ENCODE data around the gene PAK4. TPM values are rescaled to one million over a fixed set of nuclear protein-coding genes. Genes with fewer than 3 reads are reported as not detected.

Gene PAK4
- polyA plus RNA-seq, 1 donor: 17.5 TPM

DNA sequence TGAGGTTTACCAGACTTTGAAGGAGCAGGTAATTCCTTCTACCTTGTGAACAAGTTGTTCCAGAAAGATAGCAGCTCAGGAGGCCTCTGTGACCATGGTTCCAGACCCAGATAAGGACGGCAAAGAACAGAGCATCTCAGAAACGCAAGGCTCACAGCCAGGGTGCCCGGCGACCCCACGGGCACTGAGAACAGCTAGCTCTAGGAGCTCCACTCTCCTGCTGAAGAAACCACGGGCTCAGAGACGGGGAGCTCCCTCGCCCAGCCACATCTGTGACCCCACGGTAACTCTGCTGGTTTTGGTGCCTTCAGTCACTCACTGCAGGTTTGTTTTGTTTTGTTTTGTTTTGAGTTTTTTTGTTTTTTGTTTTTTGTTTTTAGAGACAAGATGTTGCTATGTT lies 55.2 kb downstream of the PAK4 start:
- DNase-seq (ENCODE audit: low read depth): no peak

DNA sequence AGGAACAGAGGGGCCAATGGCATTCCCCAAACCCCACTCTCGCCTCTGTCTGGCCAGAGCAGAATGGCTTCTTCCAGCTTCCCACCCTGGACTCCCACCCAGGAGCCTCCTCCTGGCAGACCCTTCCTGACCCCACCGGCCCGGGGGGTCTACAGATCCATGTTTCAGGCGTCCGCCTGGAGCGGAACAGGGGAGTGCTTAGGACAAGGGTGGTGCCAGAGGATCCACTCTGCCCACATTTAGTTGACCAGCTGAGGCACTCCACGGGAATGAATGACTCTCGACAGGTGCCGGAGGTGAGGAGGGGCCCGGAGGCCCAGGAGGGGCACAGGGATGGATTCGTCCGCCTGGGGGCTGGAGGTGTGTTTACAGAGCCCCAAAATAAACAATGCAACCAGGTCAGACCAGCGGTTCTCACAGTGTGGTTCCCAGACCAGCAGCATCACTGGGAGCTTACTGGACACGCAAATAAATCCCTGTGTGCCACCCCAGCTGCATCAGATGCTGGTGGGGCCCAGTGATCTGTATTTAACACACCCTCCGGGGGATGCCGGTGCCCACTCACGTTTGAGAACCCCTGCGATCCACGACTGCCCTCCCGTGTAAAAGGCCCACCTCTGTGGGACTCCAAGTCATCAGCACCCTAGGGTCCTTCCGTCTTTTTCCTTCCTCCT lies 56.1 kb downstream of the PAK4 start:
- no peak for DNase-seq (ENCODE audit: low read depth)

GRCh38 chr19:39182174-39182505 lies 56.6 kb downstream of the PAK4 start:
- DNase-seq (ENCODE audit: low read depth): no peak

DNA sequence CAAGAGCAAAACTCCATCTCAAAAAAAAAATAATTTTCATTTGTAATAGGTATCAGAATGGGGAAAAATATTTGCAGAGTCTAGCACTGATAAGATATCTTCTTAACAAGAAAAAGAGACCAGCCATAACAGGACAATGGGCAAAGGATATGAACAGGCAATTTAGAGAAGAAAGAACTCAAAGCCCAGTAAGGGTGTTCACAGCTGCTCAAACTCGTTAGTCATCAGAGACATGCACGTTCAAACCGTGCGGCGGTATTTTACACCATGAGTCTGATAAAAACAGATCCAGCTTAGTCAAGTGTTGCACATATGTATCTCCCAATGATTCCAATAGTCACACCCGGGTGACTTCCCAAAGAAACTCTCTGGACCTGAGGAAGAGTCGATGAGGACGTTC lies 57.5 kb downstream of the PAK4 start:
- no peak for DNase-seq (ENCODE audit: low read depth)

GRCh38 chr19:39186391-39186790 lies 60.8 kb downstream of the PAK4 start:
- DNase-seq (ENCODE audit: low read depth): no peak

DNA sequence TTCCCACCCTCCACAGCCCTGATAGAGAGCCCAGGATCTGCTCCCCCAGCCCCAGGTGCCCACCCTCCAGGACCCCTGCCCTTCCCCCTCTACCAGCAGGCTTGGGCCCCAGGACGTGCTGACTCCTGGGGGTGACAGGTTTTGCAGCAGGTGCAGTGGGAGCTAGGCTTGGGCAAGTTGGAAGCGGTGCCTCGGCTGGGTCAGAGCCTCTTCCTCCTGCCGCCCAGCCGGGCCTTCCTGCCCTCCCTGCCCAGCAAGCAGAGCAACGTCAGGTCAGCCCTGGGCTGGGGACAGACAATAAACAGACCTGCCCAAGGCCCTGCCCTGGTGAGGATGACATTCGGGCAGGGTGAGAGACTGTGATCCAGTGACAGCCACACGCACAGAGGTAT lies 62.0 kb downstream of the PAK4 start:
- DNase-seq (ENCODE audit: low read depth): no peak

DNA sequence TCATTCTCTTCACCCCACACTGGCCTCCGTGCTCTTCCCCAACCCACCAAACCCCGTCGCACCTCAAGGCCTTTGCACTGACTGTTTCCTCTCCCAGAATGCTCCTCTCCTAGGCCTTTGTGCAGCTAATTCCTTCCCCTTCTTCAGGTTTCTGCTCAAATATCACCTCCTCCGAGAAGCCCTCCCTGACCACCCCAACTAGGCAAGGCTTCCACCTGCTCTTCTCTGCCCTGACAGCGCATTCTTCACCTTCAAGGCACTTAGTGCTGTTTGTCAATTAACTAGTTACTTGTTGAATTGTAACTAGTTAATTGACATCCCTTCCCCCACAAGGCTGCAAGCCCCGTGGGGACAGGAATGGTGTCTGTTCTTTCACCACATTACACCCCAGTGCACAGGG lies 63.4 kb downstream of the PAK4 start:
- no peak for DNase-seq (ENCODE audit: low read depth)

DNA sequence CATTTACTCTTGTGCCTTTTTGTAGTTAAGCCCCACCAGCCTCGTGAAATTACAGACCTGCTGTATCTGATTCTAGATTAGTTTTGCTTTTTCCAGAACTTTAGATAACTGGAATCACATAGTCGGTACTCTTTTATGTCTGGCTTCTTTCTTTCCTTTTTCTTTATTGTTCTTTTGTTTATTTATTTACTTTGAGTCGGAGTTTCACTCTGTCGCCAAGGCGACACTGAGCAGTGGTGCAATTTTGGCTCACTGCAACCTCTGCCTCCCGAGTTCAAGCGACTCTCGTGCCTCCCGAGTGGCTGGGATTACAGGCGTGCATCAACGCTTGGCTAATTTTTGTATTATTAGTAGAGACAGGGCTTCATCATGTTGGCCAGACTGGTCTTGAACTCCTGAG lies 65.2 kb downstream of the PAK4 start:
- DNase-seq (ENCODE audit: low read depth): no peak

DNA sequence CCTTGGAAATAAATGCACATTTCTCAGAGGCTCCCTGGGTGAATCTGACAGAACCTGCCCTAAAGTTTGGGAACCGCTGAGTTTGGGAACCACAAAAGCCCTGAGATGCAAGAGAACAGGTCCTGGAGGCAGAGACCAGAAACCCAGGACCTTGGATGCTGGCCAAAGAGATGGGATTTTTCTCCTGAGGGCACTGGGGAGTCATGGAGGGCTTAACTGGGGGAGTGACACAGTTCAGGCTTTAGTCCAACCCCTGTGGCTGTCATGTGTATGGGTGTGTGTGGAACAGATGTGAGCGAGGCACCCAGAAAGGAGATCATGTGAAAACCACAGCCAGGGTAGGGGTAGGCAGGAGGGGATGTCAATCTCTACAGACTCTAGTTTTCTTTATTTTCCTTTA lies 67.3 kb downstream of the PAK4 start:
- no peak for DNase-seq (ENCODE audit: low read depth)

- DNase-seq (ENCODE audit: low read depth): no peak
Measured at GRCh38 chr19:39193803-39194202, 68.2 kb downstream of the PAK4 start.

DNA sequence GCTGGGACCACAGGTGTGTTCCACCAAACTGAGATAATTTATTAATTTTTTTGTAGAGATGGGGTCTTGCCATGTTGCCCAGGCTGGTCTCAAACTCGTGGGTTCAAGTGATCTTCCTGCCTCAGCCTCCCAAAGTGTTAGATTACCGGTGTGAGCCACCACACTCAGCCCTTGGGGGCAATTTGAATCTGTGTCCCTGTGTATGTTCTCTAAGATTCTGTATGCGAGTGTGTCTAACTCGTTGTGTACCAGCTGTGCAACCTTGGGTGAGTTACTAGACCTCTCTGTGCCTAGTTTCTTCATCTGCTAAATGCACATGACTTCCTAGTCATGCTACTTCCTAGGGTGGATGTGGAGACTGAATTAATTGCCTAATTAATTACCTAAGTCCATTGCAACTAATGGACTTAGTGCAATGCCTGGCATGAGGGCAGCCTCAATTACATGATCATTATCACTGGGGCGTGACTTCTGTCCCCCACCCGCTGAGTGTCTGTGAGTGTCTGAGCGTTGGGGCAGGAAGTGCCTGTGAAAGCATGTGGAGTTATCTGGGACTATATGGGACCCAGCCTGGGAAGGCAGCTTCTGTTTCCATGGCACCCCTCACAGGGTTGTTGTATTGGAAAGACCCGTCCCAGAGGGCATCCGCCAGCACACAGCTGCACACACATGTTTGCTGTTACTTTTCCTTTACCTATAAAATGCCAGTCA lies 69.4 kb downstream of the PAK4 start:
- no peak for DNase-seq (ENCODE audit: low read depth)

DNA sequence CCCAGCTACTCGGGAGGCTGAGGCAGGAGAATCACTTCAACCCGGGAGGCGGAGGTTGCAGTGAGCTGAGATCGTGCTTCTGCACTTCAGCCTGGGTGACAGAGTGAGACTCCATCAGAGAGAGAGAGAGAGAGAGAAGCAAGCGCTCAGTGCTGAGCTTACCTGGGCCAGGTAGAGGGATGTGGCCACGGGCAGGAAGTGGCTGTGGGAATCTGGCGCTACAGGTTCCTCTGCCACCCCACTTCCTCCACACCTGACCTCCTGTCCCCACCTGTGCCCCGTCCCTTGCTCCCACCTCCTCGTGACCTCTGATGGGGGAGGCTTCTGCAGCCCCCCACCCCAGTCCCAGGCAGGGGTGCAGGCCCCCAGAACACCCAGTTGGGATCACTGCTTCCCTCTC lies 70.2 kb downstream of the PAK4 start:
- DNase-seq (ENCODE audit: low read depth): no peak

GRCh38 chr19:39196320-39196719 lies 70.7 kb downstream of the PAK4 start:
- DNase-seq (ENCODE audit: low read depth): no peak

DNA sequence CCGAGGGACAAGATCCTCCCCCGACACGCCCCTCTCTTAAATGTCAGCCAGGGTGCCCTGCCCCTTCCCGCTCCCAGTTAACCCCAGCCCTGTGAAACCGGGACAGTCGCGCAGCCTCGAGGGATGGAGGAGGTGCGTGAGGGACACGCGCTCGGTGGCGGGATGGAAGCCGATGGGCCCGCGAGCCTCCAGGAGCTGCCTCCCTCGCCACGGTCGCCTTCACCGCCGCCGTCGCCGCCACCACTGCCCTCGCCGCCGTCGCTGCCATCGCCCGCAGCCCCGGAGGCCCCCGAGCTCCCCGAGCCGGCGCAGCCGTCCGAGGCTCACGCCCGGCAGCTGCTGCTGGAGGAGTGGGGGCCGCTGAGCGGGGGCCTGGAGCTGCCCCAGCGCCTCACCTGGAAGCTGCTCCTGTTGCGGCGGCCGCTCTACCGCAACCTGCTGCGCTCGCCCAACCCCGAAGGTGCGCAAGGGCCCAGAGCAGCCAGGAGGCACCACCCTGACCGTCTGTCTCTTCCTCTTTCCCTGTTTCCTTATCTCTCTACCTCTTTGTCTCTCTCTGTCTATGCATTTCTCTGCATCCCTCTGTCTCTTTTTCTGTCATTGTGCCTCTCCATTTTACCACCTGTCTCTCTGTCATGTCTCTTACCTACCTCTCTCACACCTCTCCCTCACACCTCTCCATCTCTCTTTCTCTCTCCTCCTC lies 71.4 kb downstream of the PAK4 start, which contains the start of gene NCCRP1:
TSS of gene NCCRP1 (plus strand) at position 105 of the 703 bp plus-strand sequence. CDS start at position 124, 19 bp downstream.
- DNase-seq (ENCODE audit: low read depth): no peak

GRCh38 chr19:39197808-39198207 lies 72.2 kb downstream of the PAK4 start:
- no peak for DNase-seq (ENCODE audit: low read depth)

GRCh38 chr19:39199025-39199424 lies 73.4 kb downstream of the PAK4 start:
- no peak for DNase-seq (ENCODE audit: low read depth)

GRCh38 chr19:39200066-39200802 lies 74.6 kb downstream of the PAK4 start:
- no peak for DNase-seq (ENCODE audit: low read depth)

- no peak for DNase-seq (ENCODE audit: low read depth)
Measured at GRCh38 chr19:39200803-39201115, 75.2 kb downstream of the PAK4 start.

DNA sequence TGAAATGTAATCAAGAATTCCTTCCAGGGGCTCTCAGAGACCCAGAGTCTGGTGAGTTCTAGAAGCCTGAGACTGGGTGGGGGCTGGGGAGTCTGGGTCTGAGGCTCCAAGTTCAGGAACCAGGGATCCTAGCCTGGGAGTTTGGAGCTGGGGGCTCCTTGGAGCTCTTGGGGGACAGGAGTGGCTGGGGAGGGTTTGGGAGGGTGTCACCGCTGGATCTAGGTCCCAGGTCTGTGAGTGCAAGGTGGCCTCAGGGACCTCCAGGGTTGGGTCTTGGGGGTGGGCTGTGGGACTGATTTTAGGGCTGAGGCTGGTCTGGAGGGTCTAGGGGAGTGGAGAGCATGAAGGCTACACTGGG lies 77.4 kb downstream of the PAK4 start:
- DNase-seq (ENCODE audit: low read depth): no peak

DNA sequence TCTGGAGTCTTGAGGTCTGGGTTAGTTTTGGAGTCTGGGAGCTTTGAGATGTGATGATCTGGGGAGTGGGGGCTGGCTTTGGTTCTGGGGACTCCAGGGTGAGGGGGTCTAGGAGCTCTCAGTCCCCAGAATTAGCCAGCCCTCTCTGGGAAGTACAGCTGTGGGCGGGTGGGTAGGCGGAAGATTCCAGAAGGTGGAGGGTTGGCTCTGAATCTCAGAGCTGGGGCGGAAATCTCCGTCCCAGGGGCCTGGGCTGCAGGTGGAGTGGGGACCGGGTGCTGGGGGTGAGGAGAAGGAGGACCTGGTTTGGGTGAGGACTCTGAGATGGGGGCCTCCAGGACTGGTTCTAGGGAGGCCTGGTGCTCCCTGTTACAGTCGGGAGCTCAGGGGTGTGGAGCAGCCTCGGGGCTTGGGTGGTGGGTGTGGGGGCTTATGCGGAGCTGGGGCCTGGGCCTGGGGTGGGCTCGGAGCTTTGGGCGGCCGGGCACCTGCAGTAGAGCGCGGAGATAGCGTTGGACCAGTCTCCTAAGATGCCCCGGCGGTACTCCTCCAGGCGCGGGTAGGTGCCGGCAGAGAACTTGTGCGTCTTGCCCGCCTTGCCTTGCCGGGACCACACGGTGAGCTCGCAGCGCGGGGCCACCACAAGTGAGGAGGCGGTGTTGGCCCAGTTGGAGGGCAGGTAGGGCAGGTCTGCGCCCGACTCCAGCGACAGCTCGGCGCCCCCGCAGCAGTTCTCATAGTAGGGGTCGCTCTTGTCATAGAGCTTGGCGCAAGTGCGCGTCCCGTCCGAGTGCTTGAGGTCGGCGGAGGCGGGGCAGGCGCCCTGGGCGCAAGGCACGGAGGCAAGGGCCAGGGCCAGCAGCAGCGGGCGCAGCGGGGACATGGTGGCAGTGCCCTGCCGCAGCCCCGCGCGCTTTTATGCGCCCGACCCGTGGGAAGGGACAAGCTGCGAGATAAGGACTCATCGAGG lies 78.1 kb downstream of the PAK4 start, which contains the start of gene SYCN:
TSS of gene SYCN (minus strand) at position 892 of the 970 bp plus-strand sequence. CDS start at position 883, 9 bp downstream.
- no peak for DNase-seq (ENCODE audit: low read depth)

DNA sequence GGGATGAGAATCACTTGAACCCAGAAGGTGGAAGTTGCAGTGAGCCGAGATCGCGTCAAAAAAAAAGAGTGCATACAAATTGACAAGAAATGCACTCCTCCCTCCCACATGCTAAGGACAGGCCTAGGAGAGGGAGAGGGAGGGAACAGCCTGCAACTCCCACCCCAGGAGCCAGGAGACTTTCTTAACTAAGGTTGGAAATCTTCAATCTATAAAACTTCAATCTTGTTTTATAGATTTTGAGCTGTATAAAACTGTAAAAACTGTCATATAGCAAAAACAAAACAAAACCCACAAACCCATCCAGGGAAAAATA lies 79.8 kb downstream of the PAK4 start:
- DNase-seq (ENCODE audit: low read depth): no peak

Measured in forelimb muscle (tissue), 1 donor.